Activated naive CD8-positive, alpha-beta T cell treated with anti-CD3 and anti-CD28 coated beads, Interleukin-2, amount 10 ng/mL, durations not matched to agents 7 days and 5 days (primary cell): ENCODE data around the gene GTF3C1. TPM values are rescaled to one million over a fixed set of nuclear protein-coding genes. Genes with fewer than 3 reads are reported as not detected.
A peak's percentile ranks its signal among the peaks of the same experiment; 100 is the strongest.

Experiments
- ATAC-seq: fragments of 150-1000 bp; cut with Tn5 transposase; one replicate; pipeline ENCODE4 v1.10.0; 2021; ENCODE audit warnings: low read depth, moderate library complexity
- POLR2A ChIA-PET: fragments of 350-600 bp; sonication (Branson Sonifier 250); formaldehyde crosslinking; loops from one replicate; lab custom pipeline; 2021; ENCODE audit warnings: antibody characterized with exemption; lab: Charles Lee
- DNase-seq: peaks from one replicate; pipeline ENCODE4 v3.0.0; 2021
- H3K27ac Mint-ChIP-seq: one replicate; pipeline ENCODE4 v1.8.0; 2022; ENCODE audit warnings: mild to moderate bottlenecking, mixed read lengths
- H3K27me3 Mint-ChIP-seq: one replicate; pipeline ENCODE4 v1.8.0; 2022; ENCODE audit warnings: mild to moderate bottlenecking, moderate library complexity, mixed read lengths
- H3K36me3 Mint-ChIP-seq: one replicate; pipeline ENCODE4 v1.8.0; 2021; ENCODE audit warnings: mild to moderate bottlenecking, mixed read lengths
- H3K4me1 Mint-ChIP-seq: one replicate; pipeline ENCODE4 v1.8.0; 2021; ENCODE audit warnings: mixed read lengths
- H3K4me3 Mint-ChIP-seq: one replicate; pipeline ENCODE4 v1.8.0; 2022; ENCODE audit warnings: mild to moderate bottlenecking, moderate library complexity, mixed read lengths
- H3K9me3 Mint-ChIP-seq: one replicate; pipeline ENCODE4 v1.8.0; 2021; ENCODE audit warnings: mixed read lengths
- total RNA-seq, 2 experiments: library from RNA; stranded (reverse); gene quantifications; one replicate each; pipeline ENCODE4 v1.2.3, GENCODE V29; 2021

The GTF3C1 gene
- total RNA-seq, 2 experiments from 2014 or later: 55.3 to 56.1 TPM

DNA sequence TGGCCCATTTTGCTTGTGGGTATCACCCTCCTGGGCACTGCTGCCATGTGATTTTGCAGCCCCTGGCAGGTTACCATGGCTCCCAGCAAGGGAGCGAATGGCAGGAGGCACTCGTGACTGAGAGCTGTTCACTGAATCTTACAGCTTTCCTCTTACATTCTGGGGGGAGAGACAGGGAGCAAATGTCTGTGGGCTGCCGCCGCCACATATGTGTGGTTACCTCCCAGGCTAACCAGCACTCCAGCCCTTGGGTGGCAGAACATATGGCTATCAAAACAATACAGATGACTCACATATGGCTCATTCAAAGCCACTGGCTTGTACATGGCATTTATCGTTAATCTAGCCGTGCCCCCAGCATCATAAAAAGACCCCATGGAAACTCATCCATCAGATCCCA is 19.8 kb downstream of the GTF3C1 start:
- Mint-ChIP-seq H3K4me3 (no peak overlapping the region), H3K36me3 (peaks cover 44% of the 10 kb centered on the region), H3K4me1 (peaks cover 17% of the 10 kb centered on the region), H3K27me3 (no peaks in the 10 kb centered on the region), H3K27ac (no peak overlapping the region), H3K9me3 (no peaks in the 10 kb centered on the region)
- DNase-seq: no peak
- POLR2A ChIA-PET: interaction anchor here (1.0 kb wide), 1 partner anchor 20 kb away, joined by 3 read pairs; the partner anchor contains the start of genes GTF3C1 and KATNIP
- ATAC-seq: no peak

DNA sequence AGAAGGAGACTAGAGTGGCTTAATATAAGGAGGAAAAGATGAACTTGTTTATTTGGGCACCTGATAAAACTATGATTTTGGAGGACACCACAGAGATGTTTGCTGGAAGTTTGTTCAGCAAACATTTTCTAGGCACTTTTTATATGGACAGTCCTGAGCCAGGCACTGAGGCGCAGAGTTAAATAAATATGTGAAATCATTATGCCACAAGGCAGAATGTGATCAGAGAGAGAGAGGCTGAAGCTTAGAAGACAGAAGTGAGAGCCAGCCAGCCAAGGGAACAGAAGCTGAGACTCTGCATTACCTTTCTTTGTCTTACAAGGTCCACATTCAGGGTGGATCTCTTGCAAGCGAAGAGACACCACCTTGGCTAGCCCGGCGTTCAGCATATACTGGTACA is 21.4 kb downstream of the GTF3C1 start:
- no peak for DNase-seq
- Mint-ChIP-seq H3K36me3 (peaks cover 36% of the 10 kb centered on the region), H3K4me3 (no peak overlapping the region), H3K4me1 (peaks cover 17% of the 10 kb centered on the region), H3K27ac (no peak overlapping the region), H3K27me3 (no peaks in the 10 kb centered on the region), H3K9me3 (no peaks in the 10 kb centered on the region)
- POLR2A ChIA-PET: no interaction called here
- ATAC-seq: no peak

DNA sequence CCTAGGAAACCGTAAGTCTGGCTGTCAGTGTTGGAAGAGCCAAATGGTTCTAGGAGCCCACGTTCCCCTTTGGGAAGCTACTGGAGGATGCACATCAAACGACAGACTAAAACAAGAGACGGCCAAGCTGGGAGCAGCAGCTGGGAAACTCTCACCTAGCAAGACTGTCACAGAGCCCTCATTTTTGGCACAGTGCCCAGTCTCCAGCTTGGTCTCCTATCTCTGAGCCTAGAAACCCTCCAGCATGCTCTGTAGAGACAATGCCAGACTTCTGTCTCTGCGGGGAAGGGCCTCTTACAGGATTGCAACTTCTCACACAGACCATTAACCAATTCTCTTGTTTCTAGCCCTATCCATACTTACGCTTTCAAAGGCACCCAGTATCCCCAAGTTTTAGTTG is 23.5 kb downstream of the GTF3C1 start:
- POLR2A ChIA-PET: no interaction called here
- peaks cover 7% of the 10 kb centered on the region for H3K4me1 Mint-ChIP-seq
- H3K27me3 Mint-ChIP-seq: no peaks in the 10 kb centered on the region
- peaks cover 29% of the 10 kb centered on the region for H3K36me3 Mint-ChIP-seq
- no peak overlapping the region for H3K4me3 Mint-ChIP-seq
- ATAC-seq (no peak), DNase-seq (no peak)
- no peak overlapping the region for H3K27ac Mint-ChIP-seq
- H3K9me3 Mint-ChIP-seq: no peaks in the 10 kb centered on the region

DNA sequence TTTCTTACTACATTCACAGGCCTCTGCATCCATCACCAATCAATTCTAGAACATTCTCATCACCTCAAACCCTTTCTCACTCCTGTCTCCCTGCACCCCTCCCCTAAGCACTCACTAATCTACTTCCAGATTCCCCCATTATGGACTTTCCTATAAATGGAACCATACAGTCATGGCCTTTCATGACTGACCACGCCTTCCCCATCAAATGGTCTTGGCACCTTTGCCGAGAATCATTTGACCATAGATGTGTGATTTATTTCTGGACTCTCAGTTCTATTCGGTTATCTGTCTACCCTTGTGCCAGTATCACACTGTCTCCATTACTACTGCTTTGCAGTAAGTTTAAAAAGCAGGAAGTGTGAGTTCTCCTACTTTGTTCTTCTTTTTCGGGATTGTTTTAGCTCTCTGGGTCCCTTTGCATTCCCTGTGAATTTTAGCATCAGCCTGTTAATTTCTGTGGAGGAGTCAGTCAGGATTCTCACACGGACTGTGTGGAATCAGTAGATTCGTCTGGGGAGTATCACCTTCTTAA is 27.5 kb downstream of the GTF3C1 start:
- no peak overlapping the region for H3K4me3 Mint-ChIP-seq
- no peaks in the 10 kb centered on the region for H3K4me1 Mint-ChIP-seq
- peaks cover 20% of the 10 kb centered on the region for H3K36me3 Mint-ChIP-seq
- H3K9me3 Mint-ChIP-seq: no peaks in the 10 kb centered on the region
- H3K27me3 Mint-ChIP-seq: no peaks in the 10 kb centered on the region
- no peak for ATAC-seq
- no peak overlapping the region for H3K27ac Mint-ChIP-seq
- POLR2A ChIA-PET: no interaction called here
- no peak for DNase-seq

DNA sequence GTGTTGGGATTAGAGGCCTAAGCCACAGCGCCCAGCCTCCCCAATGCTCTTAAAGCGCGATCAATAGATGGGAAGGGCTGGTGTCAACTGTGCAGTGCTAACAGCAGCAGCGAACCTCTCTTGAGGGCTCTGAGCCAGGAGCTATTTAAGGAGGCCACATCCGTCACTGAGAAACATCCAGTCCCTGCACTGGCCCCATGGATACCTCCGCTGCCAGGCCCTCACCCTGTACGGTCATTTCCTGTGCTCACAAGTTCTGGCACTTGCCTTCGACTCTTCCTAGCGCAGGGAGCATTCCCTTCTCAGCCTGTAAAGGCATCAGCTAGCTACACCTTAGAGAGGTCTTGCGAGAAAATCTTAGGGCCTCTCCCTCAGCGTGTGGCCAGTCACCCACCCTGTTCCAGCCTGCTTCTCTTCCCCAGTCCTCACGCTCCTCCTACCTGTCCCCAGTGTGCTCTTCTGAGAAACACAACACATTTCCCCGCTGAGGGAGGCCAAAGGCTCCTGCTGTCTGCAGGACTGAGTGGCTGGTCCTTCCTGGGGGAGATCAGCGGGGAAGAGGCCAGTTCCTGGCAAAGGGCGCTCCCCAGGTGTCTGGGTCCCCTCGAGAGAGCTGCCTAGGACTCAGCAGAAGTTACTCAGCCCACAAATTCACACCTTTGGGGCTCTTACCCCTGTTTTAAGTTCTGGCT is 28.6 kb downstream of the GTF3C1 start:
- Mint-ChIP-seq H3K4me1 (no peaks in the 10 kb centered on the region), H3K4me3 (no peak overlapping the region), H3K9me3 (no peaks in the 10 kb centered on the region), H3K27ac (no peak overlapping the region), H3K27me3 (no peaks in the 10 kb centered on the region), H3K36me3 (peaks cover 21% of the 10 kb centered on the region)
- POLR2A ChIA-PET: no interaction called here
- no peak for DNase-seq
- ATAC-seq: no peak

DNA sequence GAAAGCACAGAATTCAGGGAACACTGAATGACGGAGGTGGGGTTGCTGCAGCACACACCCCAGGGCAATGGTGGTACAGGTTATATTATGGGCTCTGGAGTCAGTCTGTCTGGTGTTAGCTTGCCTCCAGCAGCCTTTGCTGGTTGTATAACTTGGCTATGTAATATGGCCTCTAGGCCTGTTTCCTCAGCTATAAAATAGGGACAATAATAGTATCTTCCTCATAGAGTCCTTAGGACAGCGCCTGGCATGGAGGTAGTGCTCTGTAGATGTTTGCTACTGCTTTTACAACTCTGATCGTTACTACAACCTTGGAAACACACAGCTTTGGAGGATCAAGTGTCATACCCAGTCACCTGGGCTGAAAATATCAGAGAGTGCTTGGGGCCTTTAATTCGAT is 31.5 kb downstream of the GTF3C1 start:
- H3K27ac Mint-ChIP-seq: no peak overlapping the region
- POLR2A ChIA-PET: no interaction called here
- peaks cover 17% of the 10 kb centered on the region for H3K36me3 Mint-ChIP-seq

DNA sequence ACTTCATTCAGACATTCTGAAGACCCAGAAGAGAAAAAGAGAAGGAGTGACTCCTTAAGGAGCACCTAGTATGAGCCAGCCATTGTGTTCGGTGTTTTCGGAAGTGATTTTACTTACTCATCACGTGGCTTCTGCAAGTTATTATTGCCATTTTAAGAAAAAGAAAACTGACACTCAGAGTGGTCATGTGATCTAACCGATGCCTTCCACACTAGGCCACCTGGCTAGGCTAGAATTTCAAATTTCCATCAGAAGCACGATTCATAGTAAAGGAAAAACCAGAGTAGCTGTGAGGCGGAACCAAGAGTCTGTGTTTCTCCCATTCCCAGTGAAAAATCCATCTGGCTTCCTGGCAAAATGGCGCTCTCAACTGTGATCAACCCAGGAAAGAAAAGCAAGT is 32.0 kb downstream of the GTF3C1 start:
- H3K27ac Mint-ChIP-seq: no peak overlapping the region
- H3K4me1 Mint-ChIP-seq: no peaks in the 10 kb centered on the region
- no peak overlapping the region for H3K4me3 Mint-ChIP-seq
- H3K9me3 Mint-ChIP-seq: no peaks in the 10 kb centered on the region
- H3K27me3 Mint-ChIP-seq: no peaks in the 10 kb centered on the region
- POLR2A ChIA-PET: no interaction called here
- no peak for ATAC-seq
- peaks cover 15% of the 10 kb centered on the region for H3K36me3 Mint-ChIP-seq
- no peak for DNase-seq

More for the DNA sequence above, 31.5 kb downstream of the GTF3C1 start:
- no peak overlapping the region for H3K4me3 Mint-ChIP-seq
- no peak for ATAC-seq
- H3K4me1 Mint-ChIP-seq: no peaks in the 10 kb centered on the region
- no peaks in the 10 kb centered on the region for H3K9me3 Mint-ChIP-seq
- DNase-seq: no peak
- no peaks in the 10 kb centered on the region for H3K27me3 Mint-ChIP-seq

DNA sequence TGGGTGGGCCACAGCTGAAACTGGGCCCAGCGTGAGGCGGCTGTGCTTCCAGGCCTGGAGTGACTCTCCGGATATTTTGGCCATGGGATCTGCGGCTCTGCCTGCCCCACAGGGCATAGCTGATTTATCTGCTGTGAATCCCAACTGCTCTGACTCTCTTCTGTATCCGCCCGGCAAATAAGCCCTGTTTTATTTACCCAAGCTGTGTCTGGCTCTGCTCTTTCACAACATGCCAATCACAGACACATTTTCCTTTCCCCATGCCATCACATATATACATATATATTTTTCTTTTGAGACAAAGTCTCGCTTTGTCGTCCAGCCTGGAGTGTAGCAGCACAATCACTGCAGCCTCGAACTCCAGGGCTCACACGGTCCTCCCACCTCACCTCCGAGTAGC is 33.3 kb downstream of the GTF3C1 start:
- POLR2A ChIA-PET: no interaction called here
- Mint-ChIP-seq H3K4me3 (no peak overlapping the region), H3K36me3 (peaks cover 11% of the 10 kb centered on the region), H3K4me1 (no peaks in the 10 kb centered on the region), H3K27ac (no peak overlapping the region), H3K27me3 (no peaks in the 10 kb centered on the region), H3K9me3 (no peaks in the 10 kb centered on the region)
- ATAC-seq: no peak
- DNase-seq: no peak

DNA sequence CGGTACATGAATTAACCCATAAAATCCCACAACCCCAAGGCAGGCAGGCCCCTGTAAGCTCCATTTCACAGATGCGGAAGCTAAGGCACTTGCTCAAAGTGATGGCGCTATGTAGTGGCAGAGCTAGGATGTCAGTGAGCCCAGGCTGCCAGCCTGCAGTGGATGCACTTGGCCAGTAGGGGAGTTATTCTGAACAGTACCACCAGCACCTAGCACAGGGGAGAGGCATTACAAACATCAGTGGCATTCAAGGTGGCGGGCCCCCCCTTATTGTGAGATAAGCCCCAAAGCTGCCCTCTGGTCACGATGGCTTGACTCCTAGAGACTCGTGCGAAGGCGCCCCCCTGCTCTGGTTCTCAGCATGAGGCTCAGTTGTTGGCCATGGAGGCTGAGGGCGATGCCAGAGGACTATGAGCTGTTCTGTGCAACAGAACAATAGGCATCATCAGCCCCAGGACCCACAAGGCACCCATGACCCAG is 33.8 kb downstream of the GTF3C1 start:
- Mint-ChIP-seq H3K27ac (no peak overlapping the region), H3K9me3 (no peaks in the 10 kb centered on the region), H3K36me3 (peaks cover 11% of the 10 kb centered on the region), H3K27me3 (no peaks in the 10 kb centered on the region), H3K4me3 (no peak overlapping the region), H3K4me1 (no peaks in the 10 kb centered on the region)
- POLR2A ChIA-PET: no interaction called here
- peak; percentile 56 for ATAC-seq
- DNase-seq: no peak

DNA sequence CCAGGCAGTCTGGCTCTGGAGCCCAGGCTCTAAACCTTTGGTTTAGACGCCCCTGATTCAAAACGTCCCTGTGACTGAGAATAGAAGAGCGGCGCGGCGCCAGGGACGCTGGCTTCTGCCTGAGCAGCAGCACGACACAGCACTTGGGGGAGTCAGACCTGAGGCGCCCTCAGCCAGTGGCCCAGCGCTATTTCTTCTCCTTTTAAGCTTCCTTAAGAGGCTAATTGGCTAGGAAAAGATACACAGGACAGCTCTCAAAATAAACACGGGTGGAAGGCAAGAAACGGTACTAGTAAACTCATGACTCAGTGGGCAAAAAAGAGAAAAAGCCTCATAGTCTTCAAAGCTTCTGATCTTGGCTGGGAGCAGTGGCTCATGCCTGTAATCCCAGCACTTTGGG is 34.9 kb downstream of the GTF3C1 start:
- no peaks in the 10 kb centered on the region for H3K9me3 Mint-ChIP-seq
- H3K27ac Mint-ChIP-seq: no peak overlapping the region
- H3K36me3 Mint-ChIP-seq: peaks cover 10% of the 10 kb centered on the region
- no peak for ATAC-seq
- POLR2A ChIA-PET: no interaction called here
- no peaks in the 10 kb centered on the region for H3K27me3 Mint-ChIP-seq
- no peaks in the 10 kb centered on the region for H3K4me1 Mint-ChIP-seq
- no peak overlapping the region for H3K4me3 Mint-ChIP-seq
- no peak for DNase-seq

DNA sequence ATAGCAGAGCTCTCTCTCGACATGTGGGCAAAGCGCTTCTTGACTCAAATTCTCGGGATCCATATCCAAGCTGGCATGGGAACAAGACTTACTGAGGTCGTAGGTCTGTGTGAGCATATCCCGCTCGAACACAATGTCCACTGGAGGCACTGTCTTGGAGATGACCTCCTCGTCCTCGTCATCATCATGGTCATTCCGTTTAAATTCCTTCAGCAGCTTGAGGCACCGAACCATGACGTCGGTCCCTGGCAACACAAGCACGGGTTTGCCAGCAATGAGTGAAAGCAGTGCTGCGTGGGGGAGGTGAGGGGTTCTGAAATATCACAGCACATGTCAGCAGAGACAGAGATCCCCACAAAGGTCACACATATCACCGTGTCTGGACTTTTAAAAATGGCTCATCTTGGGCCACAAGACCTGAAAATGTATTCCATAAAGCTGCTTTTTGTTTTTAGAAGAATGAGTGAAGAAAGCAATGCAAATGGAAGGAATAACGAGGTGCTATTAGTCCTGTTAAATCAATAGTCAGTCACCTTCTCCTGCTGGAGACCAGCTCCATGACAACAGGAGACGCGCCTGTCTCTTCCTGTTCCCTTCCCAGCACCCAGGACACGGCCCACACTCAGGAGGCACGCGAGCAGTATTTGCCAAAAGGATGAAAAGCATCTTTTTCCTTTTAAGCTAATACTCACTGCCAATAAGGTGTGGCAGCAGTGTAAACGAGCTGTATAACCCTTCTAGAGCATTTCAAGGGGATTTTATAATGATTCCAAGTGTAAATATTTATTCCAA is 37.9 kb downstream of the GTF3C1 start:
- ATAC-seq: no peak
- no peaks in the 10 kb centered on the region for H3K9me3 Mint-ChIP-seq
- POLR2A ChIA-PET: no interaction called here
- no peaks in the 10 kb centered on the region for H3K27me3 Mint-ChIP-seq
- H3K27ac Mint-ChIP-seq: no peak overlapping the region
- H3K4me3 Mint-ChIP-seq: no peak overlapping the region
- DNase-seq: no peak
- H3K36me3 Mint-ChIP-seq: peaks cover 8% of the 10 kb centered on the region
- H3K4me1 Mint-ChIP-seq: no peaks in the 10 kb centered on the region

DNA sequence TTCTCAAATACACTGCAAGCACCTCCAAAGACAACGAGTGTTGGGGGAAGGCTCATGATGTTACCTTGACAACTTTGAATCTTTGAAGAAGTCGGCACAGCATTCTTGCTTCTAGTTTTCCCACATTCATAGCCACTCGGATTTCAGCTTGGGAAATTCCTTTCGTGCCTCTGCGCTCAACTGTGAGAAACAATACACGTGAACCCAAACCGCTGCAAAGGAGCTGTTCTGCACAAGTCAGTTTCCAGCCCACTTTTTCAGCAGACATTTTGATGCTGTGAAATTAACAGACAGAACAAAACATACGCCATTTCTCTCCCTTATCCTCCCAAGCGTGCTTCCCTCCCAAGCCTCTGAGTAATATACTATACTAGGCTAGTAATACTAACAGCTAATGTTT is 41.2 kb downstream of the GTF3C1 start:
- no peak for ATAC-seq
- no peak for DNase-seq
- POLR2A ChIA-PET: no interaction called here
- Mint-ChIP-seq H3K4me1 (no peaks in the 10 kb centered on the region), H3K36me3 (peaks cover 4% of the 10 kb centered on the region), H3K4me3 (no peak overlapping the region), H3K27ac (no peak overlapping the region), H3K9me3 (no peaks in the 10 kb centered on the region), H3K27me3 (no peaks in the 10 kb centered on the region)

DNA sequence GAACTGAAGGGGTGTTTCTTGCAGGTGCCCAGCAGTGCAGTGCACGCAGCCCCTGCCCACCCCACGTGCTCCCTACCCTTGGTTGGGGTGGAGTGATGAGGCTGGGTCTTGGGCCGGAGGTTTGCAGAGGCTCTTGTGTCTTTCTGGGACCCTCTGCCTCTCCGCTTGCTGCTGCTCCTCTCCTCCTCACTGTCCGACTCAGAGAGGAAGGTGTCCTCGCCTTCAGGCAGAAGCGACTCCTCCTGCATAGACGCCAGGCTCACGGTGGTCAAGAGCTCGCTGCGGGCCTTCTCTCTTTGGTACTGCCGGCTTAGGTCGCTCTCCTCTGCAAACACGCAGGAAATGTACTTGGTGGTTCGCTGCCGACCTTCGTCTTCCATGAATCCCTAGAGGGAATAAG is 42.9 kb downstream of the GTF3C1 start:
- Mint-ChIP-seq H3K4me1 (no peaks in the 10 kb centered on the region), H3K4me3 (no peak overlapping the region), H3K9me3 (no peaks in the 10 kb centered on the region), H3K27ac (no peak overlapping the region), H3K27me3 (no peaks in the 10 kb centered on the region), H3K36me3 (peaks cover 7% of the 10 kb centered on the region)
- DNase-seq (no peak), ATAC-seq (no peak)
- POLR2A ChIA-PET: no interaction called here
